ENCODE results near the gene ISOC2.

The ISOC2 gene

DNA sequence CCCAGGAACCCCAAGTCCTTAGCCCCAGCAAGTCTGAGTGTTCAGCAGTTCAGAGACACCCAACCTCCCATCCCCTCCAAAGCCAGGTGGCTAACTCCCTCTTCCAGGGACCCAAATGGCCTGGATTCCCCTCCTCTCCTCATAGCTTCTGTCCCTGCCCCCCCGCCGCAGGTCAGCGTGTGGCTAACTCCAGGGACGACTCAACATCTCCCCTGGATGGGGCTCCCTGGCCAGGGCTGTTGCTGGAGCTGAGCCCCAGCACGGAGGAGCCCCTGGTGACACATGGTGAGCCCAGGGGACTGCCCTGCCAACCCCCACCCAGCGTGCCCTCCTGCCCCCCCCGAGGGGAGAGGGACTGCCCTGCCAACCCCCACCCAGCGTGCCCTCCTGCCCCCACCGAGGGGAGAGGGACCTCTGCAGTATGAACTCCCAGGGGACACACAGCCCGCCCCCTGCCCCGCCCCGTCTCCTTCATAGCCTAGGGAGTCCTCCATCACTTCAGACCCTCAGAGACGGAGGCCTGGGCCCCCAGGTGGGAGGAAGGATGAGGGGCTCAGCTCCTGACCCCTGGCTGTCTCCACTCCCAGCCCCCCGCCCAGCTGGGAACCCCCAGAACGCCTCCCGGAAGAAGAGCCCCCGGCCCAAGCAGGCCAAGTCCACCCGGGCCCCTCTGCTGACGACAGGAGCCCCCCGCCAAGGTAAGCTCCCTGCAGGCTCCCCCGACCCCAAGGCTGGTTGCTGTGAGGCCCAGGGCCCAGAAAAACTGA, 28.5 kb upstream of the ISOC2 start:
- DNase-seq, result no peak

DNA sequence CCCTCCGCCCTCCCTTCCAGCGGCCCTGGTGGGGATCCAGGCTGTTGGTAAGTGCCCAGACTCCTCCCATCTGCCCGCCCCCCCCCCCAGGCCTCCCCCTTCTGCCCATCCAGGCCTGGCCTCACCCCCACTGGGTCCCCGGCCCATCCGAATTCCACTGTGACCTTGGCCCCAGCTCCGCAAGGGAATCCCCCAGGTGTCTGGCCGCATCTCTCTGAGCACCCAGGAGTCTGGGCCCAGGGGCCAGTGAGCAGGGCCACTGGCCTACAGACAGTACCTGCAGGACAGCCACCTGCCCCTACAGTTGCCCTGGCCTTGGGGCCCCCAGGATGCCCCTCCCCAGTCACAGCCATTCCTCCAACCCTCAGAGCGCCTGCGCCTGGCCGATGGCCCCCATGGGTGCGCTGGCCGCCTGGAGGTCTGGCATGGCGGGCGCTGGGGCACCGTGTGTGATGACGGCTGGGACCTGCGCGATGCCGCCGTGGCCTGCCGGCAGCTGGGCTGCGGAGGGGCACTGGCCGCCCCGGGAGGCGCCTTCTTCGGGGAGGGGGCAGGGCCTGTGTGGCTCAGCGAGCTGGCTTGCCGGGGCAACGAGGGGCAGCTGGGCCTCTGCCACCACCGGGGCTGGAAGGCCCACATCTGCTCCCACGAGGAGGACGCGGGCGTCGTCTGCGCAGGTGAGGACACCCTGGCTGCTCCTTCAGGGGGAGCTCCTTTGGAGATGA, 27.7 kb upstream of the ISOC2 start:
- no peak for DNase-seq

DNA sequence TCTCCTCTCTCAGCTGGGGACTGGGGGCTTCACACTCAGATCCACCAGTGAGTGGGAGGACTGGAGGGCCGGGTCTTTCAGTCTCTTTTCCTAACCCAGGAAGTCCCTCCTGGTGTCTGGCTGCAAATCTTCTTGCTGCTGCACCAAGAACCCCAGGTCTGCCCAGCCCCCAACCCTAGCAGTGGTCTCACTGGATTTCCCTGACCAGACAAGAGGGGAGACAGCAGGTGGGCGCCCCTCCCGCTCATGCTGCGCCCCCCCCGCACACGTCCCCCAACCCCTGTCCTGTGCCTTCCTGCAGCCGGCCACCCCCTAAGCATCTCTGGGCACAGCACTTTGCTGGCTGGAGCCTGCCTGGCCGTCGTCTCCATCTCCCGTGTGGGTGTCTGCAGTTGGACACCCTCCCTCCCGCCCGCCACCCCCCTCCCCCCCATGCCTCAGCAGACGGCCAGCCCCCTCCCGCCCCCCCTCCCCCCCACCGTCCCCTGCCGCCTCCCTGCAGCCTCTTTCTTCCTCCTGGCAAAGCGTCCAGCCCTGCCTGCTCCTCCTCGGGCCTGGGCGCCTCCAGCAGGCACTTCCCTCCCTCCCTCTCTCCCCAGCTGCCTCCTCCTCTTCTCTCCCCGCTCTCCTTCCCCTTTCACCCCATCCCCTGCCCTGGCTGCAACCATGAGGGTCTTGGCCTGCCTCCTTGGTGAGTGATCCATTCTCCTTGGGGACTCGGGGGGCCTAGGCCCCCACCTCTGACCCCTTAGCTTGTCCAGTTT, 26.7 kb upstream of the ISOC2 start, which contains the start of gene SSC5D:
Gene SSC5D (plus strand): TSS at position 513 of the 764 bp plus-strand sequence. CDS start 154 bp downstream, at position 667.
- DNase-seq, result no peak

DNA sequence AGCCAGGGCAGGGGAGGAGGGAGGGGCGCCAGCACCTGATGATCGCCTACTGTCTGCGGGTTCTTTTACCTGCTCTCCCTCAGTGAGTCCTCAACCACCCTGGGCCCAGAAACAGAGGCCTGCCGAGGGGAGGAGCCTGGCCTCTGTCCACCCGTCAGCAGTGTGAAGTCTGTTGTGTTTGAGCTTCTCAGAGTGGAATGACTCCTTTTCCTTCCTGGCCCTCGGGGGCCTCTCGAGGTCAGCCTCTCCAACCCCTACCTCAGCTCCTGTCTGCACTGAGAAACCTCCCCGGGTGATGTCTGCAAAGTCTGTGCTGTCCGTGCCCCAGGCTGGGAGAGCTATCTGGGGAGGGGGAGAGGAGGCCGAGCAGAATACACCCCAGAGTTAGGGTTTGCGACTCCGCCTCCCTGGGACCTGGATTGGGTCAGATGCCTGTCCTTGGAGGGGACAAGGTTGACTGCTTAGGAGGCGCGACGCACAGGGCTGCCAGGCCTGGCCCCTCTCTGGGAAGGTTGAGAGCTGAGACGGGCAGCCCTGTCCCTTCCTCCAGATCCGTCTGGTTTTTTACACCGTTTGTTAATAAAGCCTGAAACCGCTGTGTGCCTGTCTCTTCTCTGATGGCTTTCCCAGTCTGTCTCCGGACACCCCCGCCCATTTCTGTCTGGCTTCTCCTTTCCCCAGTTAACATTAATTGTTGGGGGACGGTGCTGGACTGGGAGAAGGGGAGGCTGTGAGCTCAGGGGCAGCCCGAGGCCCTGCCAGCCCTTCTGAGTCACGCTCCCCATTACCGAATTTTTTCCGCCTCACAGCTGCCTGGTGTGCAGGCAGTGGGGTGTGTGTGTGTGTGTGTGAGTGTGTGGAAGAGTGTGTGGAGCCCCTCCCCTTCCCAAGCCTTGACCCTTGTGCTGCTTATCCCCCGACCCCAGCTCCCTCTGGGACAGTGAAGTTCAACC, 25.8 kb upstream of the ISOC2 start:
- DNase-seq, result no peak

DNA sequence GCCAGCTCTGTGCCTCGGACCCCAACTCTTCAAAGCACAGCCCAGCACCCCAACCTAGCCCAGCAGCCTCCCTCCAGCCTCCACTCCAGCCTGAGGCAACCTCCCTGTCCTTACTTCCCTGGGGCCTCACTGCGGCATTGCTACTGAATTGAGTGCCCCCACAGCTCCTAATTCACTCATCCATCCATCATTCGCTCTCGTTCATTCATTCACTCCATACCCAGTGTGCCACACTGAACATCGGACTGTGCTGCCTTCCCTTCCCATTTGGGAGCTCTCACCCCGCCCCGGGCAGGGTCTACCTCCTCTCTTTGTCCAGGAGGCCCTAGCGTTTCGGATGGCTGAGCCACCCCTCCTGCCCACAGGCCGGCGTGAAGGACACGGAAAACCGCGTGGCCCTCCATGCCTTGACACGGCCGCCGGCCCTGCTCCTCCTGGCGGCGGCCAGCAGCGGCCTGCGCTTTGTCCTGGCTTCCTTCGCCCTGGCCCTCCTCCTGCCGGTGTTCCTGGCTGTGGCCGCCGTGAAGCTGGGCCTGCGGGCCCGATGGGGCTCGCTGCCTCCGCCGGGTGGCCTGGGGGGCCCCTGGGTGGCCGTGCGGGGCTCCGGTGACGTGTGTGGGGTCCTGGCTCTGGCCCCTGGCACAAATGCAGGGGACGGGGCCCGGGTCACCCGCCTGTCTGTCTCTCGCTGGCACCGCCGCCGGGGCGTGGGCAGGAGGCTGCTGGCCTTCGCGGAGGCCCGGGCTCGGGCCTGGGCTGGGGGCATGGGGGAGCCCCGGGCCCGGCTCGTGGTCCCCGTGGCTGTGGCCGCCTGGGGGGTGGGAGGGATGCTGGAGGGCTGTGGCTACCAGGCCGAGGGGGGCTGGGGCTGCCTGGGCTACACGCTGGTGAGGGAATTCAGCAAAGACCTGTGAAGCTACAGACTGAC, 24.9 kb upstream of the ISOC2 start:
- DNase-seq, result no peak

DNA sequence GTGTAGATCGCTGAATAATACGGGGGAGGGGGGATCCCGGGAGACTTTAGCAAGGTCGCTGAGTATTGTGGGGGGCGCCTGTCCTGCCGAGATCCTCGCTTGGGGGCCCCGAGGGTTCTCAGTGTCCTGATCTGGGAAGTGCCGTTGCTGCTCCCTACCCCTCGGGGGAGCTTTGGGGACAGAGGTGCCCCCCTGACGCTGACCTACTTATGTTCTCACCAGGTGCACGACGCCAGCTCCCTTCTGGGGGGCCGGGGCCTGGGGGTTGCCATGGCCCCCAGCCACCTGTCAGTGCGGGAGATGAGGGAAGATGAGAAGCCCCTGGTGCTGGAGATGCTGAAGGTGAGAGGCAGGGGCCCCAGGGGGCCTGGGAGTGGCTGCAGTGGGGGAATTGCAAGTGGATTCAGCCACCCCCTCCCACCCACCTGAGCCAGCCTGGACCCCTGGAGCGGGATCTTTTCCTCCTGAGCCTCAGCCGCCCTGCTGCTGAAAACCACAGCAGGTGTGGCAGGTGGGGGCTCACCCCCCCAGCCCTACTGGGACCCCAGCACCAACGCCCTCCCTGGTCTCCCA, 24.1 kb upstream of the ISOC2 start:
- DNase-seq, result no peak

DNA sequence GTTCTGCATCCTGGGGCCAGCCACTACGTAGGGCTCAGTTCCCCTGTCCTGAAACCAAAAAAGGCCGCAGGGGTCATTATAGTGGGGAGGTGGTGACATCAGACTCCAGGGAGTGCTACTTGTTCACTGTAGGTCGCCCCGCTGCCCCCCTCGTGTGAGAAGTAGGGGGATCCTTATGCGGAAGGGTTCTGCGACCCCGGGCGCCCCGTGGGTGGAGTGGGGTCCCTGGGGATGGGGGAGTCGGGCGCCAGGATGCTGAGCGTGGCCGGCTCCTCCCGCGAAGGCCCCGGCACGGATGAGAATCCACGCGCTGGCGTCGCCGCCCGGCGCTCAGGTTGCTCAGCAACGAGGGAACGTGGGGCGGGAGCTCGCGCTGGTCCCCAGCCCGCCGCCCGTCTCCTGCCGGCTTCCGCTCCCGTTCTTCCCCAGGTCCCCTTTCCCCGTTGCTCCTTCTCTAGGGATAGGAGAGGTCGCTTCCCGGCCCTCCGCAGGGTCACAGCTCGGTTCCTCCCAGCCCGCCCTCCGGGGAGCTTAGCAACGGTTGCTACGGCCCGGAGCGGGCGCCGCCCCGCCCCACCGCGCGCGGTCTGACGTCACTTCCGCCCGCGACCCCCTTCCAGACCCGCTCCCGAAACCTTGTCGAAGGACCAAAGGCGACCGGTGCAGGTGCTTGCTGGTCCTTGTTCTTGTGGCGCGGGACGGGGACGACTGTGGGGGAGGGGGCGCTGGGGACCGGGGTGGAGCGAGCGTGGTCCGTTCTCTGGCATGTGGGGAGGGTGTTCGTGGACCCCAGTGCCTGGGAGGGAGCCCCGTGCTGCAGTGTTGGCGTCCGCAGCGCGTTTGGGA, 23.4 kb upstream of the ISOC2 start, which contains the start of gene NAT14:
Gene NAT14 (plus strand): TSS at position 596 of the 846 bp plus-strand sequence. CDS start 521 bp downstream, outside the sequence.
- DNase-seq, result peak; percentile 19 to 44

DNA sequence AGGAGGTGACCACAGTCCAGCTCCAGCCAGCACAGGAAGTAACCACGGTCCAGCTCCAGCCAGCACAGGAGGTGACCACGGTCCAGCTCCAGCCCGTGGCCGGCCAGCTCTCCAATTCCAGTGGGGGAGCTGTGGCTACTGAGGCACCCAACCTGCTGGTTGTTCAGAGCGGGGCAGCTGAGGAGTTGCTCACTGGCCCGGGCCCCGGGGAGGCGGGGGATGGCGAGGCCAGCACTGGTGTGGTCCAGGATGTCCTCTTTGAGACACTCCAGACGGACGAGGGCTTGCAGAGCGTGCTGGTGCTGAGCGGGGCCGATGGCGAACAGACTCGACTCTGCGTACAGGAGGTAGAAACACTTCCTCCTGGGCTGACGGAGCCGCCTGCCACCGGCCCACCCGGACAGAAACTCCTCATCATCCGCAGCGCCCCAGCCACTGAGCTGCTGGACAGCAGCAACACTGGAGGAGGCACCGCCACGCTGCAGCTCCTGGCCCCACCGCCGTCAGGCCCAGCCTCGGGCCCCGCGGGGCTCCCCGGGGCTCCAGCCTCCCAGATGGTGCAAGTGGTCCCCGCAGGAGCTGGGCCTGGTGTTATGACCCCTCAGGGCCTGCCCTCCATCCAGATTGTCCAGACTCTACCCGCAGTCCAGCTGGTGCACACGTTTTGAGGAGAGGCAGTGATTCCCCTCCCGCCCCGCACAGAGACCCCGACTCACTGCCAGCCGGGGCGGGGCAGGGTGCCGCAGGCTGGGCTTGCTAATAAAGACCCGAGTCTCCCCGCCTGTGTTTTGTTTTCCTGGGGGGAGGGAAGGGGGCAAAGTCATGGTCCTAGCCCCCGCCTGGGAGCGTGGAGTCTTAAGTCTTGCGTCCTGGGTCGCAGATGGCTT, 22.5 kb upstream of the ISOC2 start:
- DNase-seq, result no peak

DNA sequence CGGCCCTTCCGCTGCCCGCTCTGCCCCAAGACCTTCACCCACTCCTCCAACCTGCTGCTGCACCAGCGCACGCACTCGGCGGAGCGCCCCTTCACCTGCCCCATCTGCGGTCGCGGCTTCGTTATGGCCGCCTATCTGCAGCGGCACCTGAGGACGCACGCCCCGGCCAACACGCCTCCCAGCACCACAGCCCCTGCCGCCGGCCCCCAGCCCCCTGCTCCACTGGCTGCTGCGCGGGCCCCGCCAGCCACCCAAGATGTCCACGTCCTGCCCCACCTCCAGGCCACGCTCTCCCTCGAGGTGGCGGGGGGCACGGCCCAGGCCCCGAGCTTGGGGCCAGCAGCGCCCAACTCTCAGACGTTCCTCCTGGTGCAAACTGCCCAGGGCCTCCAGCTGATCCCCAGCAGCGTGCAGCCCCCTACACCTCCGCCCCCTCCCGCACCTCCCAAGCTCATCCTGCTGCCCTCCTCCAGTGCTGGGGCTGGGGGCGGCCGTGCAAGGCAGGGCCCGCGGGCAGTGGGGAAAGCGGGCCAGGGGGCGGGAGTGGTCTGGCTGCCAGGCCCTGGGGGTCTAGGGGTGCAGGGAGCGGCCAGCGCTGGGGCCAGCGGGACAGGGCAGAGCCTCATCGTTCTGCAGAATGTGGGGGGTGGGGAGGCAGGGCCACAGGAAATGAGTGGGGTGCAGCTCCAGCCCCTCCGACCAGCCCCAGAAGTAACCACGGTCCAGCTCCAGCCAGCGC, 21.7 kb upstream of the ISOC2 start:
- no peak for DNase-seq

DNA sequence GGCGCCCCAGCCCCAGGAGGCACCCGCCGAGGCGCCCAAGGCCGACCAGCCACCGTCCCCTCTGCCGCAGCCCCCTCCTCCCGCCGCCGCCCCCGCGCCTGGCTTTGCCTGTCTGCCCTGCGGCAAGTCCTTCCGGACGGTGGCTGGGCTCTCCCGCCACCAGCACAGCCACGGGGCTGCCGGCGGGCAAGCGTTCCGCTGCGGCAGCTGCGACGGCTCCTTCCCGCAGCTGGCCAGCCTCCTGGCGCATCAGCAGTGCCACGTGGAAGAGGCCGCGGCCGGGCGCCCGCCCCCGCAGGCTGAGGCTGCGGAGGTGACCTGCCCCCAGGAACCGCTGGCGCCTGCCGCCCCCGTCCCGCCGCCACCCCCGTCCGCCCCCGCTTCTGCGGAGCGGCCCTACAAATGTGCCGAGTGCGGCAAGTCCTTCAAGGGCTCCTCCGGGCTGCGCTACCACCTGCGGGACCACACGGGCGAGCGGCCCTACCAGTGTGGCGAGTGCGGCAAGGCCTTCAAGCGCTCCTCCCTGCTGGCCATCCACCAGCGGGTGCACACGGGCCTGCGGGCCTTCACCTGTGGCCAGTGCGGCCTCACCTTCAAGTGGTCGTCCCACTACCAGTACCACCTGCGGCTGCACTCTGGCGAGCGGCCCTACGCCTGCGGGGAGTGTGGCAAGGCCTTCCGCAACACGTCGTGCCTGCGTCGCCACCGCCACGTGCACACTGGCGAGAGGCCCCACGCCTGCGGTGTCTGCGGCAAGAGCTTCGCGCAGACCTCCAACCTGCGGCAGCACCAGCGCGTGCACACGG, 20.9 kb upstream of the ISOC2 start:
- DNase-seq, result no peak

DNA sequence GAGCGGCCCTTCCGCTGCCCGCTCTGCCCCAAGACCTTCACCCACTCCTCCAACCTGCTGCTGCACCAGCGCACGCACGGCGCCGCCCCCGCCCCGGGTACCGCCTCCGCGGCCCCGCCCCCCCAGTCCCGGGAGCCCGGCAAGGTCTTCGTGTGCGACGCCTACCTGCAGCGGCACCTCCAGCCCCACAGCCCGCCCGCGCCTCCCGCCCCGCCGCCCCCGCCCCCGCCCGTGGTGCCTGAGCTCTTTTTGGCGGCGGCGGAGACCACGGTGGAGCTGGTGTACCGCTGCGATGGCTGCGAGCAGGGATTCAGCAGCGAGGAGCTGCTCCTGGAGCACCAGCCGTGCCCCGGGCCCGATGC, 20.3 kb upstream of the ISOC2 start:
- no peak for DNase-seq

DNA sequence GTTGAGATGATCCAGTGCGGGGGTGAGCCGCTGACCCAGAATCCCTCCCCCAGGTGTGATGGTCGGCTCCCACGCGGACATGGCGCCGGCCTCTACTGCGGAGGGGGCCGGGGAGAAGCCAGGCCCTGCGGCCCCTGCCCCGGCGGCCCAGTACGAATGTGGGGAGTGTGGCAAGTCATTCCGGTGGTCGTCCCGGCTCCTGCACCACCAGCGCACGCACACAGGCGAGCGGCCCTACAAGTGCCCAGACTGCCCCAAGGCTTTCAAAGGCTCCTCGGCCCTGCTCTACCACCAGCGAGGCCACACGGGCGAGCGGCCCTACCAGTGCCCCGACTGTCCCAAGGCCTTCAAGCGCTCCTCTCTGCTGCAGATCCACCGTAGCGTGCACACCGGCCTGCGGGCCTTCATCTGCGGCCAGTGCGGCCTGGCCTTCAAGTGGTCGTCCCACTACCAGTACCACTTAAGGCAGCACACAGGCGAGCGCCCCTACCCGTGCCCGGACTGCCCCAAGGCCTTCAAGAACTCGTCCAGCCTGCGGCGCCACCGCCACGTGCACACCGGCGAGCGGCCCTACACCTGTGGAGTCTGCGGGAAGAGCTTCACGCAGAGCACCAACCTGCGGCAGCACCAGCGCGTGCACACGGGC, 19.8 kb upstream of the ISOC2 start:
- DNase-seq, result no peak

DNA sequence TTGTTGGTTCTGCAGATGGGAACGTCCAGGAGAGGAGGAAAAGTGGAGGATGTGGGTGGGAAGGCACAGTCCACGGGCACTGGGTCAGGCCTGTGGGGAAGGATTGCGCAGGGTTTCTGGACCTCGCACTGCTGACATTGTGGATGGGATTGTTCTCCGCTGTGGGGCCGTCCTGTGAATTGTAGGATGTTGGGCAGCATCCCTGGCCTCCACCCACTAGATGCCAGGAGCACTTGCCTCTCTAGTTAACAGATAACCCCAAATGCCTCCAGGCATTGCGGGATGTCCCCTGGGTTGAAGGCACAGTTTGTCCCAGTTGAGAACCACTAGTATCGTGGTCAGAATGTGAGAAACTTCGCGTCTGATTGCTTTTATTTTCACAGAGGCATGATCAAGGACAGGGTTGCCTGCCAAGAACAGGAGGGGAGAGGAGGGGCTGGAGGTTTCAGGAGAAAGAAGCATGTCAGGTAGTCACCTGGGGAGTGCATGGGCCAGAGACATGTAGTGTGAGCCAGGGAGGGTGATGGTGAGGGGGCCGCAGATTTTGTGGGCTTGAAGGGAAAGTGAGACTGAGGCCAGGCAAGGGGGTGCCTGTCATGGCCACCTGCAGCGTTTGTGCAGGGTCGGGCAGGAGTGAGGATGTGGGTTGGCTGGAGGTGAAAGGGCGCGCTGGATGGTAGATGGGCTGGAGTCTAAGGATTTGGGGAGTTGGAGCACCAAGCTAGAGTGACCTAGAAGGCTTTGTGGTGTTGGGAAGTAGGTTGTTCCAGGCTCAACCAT, 18.2 kb upstream of the ISOC2 start:
- no peak for DNase-seq

DNA sequence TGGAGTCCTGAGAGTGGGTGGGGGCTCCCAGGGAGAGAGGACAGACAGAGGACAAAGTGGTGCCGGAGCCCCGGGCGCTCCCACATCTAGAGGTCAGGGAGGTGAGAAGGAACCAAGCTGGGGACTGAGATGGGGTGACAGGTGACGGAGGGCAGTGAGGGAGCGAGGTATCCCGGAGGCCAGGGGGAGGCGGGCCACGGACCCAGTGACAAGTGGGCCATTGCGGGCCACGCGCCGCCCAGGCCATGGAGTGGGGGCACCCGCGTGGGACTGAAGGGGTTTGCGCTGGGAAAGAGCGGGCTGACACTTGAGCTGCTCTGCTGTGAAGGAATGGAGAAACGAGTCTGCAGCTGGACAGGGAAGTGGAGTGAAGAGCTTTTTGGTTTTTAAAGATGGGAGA, 17.6 kb upstream of the ISOC2 start:
- no peak for DNase-seq

DNA sequence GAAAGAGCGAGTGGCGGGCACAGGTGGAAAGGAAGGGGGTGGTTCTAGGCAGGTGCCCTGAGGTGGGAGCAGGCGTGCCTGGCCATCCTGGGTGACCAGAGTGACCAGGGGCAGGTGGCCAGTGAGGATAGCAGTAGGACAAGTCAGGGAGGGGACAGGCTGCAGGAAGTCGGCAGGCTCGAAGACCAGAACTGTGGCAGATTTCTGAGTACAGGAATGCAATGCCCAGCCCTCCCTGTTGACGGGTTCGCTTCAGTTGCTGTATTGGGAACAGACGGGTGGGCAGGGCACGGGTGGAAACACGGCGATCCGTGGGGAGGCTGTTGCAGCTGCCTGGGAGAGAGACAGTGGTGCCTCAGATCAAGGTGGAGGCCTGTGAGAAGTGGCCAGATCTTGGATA, 16.9 kb upstream of the ISOC2 start:
- DNase-seq, result no peak

DNA sequence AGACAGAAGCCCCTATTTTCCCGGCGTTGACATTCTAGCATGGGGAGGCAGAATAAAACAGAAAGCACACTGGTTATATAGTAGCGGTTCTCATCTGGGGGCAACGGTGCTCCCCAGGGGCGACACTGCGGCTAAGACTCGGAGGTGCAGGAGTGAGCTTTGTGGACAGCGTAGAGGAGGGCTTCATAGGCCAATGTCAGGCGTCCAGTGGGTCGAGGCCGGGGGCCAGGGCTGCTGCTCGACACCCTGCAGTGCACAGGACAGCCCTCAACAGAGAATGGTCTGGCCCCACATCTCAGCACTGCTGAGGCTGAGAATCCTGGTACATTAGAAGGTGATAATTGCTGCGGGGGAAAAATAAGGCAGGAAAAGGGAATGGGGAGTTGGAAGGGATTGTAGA, 16.5 kb upstream of the ISOC2 start:
- DNase-seq, result no peak
